H54 (cell line): ENCODE data around the gene CLASP2.
A peak's percentile ranks its signal among the peaks of the same experiment; 100 is the strongest.
"Not testable (repeated sequence)": the region's sequence is repeated elsewhere in the genome, so short reads cannot be mapped to it uniquely, and the experiment has no call there.

Experiments used
- DNase-seq: peaks from one replicate; pipeline ENCODE4 v3.0.0; 2011; ENCODE audit warnings: low spot score, mixed read lengths; ENCODE audit not compliant: insufficient read length
- FAIRE-seq: peaks from 3 replicates; lab custom pipeline; 2011; peaks lifted over from hg19 to GRCh38; lab: Jason Lieb, UNC
- POLR2A ChIP-seq: IDR thresholded peaks from 2 replicates; pipeline ENCODE4 v1.6.1; 2011; ENCODE audit warnings: low read depth, mild to moderate bottlenecking, low read length

Gene CLASP2

GRCh38 chr3:33717866-33718594 lies at the start of gene CLASP2:
CLASP2 (minus strand) TSS chr3:33718254; CDS start chr3:33718002, 252 bp downstream.
- FAIRE-seq (peak; percentile 64), DNase-seq (peak; percentile 80)
- TF ChIP-seq POLR2A, result peak; percentile 86

GRCh38 chr3:33758864-33759263 lies 40.8 kb upstream of the CLASP2 start:
- no peak for DNase-seq
- no peak for TF ChIP-seq POLR2A
- no peak for FAIRE-seq

GRCh38 chr3:33758281-33758680 lies 40.2 kb upstream of the CLASP2 start:
- no peak for TF ChIP-seq POLR2A
- no peak for FAIRE-seq
- no peak for DNase-seq

GRCh38 chr3:33754391-33754790 lies 36.3 kb upstream of the CLASP2 start:
- DNase-seq, FAIRE-seq: not testable (repeated sequence)

GRCh38 chr3:33751336-33751735 lies 33.3 kb upstream of the CLASP2 start:
- FAIRE-seq (no peak), DNase-seq (no peak)
- TF ChIP-seq POLR2A, result no peak

- no peak for TF ChIP-seq POLR2A
- DNase-seq (no peak), FAIRE-seq (no peak)
These were observed 32.1 kb upstream of the CLASP2 start for GRCh38 chr3:33750211-33750548.

GRCh38 chr3:33749546-33750210 lies 31.6 kb upstream of the CLASP2 start:
- DNase-seq (no peak), FAIRE-seq (no peak)
- no peak for TF ChIP-seq POLR2A

GRCh38 chr3:33746416-33747116 lies 28.5 kb upstream of the CLASP2 start:
- no peak for TF ChIP-seq POLR2A
- DNase-seq, result no peak
- no peak for FAIRE-seq

GRCh38 chr3:33737146-33737545 lies 19.1 kb upstream of the CLASP2 start:
- DNase-seq (no peak), FAIRE-seq (no peak)

GRCh38 chr3:33732394-33732793 lies 14.3 kb upstream of the CLASP2 start:
- DNase-seq (no peak), FAIRE-seq (no peak)
- TF ChIP-seq POLR2A, result no peak

More at GRCh38 chr3:33737146-33737545, 19.1 kb upstream of the CLASP2 start:
- no peak for TF ChIP-seq POLR2A

GRCh38 chr3:33729993-33730392 lies 11.9 kb upstream of the CLASP2 start:
- TF ChIP-seq POLR2A, result no peak
- DNase-seq (no peak), FAIRE-seq (no peak)

GRCh38 chr3:33724256-33724655 lies 6.2 kb upstream of the CLASP2 start:
- DNase-seq, result no peak
- no peak for FAIRE-seq
- no peak for TF ChIP-seq POLR2A

GRCh38 chr3:33722626-33723370 lies 4.7 kb upstream of the CLASP2 start:
- TF ChIP-seq POLR2A, result no peak
- DNase-seq (no peak), FAIRE-seq (no peak)

- TF ChIP-seq POLR2A, result no peak
- DNase-seq, result no peak
- FAIRE-seq, result no peak
These were observed 4.1 kb upstream of the CLASP2 start for GRCh38 chr3:33722191-33722590.

- FAIRE-seq (peak; percentile 61), DNase-seq (no peak)
- no peak for TF ChIP-seq POLR2A
These were observed 497 bp upstream of the CLASP2 start for GRCh38 chr3:33718595-33718907.
